ENCODE measurements around the gene ALCAM. TPM values are rescaled to one million over a fixed set of nuclear protein-coding genes. Genes with fewer than 3 reads are reported as not detected.

Gene ALCAM
- total RNA-seq, 1 experiment from 2014 or later: 16.4 TPM

- Histone ChIP-seq H3K27me3 (ENCODE audit: low read length) (no peaks in the 10 kb centered on the region), H3K9me3 (ENCODE audit: low read length) (no peaks in the 10 kb centered on the region), H3K4me2 (ENCODE audit: low read depth, low read length, poor library complexity, severe bottlenecking) (no peak overlapping the region), H3K27ac (ENCODE audit: low read length) (no peak overlapping the region), H3K9me2 (replicated peaks; ENCODE audit: insufficient read depth, low read length) (no peaks in the 10 kb centered on the region), H3K79me2 (ENCODE audit: low read length) (no peaks in the 10 kb centered on the region), H3K4me1 (ENCODE audit: low read length) (no peaks in the 10 kb centered on the region), H3K36me3 (ENCODE audit: insufficient read depth, low read length) (no peaks in the 10 kb centered on the region), H3K9ac (ENCODE audit: low read length) (no peak overlapping the region), H3K4me3 (ENCODE audit: low read length) (no peak overlapping the region), H4K20me1 (ENCODE audit: insufficient read depth, low read depth, low read length) (no peaks in the 10 kb centered on the region), H2AFZ (ENCODE audit: low read length) (no peak overlapping the region)
- no peak for DNase-seq
These were observed 160.8 kb downstream of the ALCAM start for GRCh38 chr3:105527535-105527934.

GRCh38 chr3:105527949-105528348, 161.2 kb downstream of the ALCAM start:
- Histone ChIP-seq H3K27ac (ENCODE audit: low read length) (no peak overlapping the region), H3K79me2 (ENCODE audit: low read length) (no peaks in the 10 kb centered on the region), H3K4me3 (ENCODE audit: low read length) (no peak overlapping the region), H4K20me1 (ENCODE audit: insufficient read depth, low read depth, low read length) (no peaks in the 10 kb centered on the region), H3K36me3 (ENCODE audit: insufficient read depth, low read length) (no peaks in the 10 kb centered on the region), H3K4me2 (ENCODE audit: low read depth, low read length, poor library complexity, severe bottlenecking) (no peak overlapping the region), H3K9me3 (ENCODE audit: low read length) (no peaks in the 10 kb centered on the region), H3K9me2 (replicated peaks; ENCODE audit: insufficient read depth, low read length) (no peaks in the 10 kb centered on the region), H3K4me1 (ENCODE audit: low read length) (no peaks in the 10 kb centered on the region), H3K9ac (ENCODE audit: low read length) (no peak overlapping the region), H3K27me3 (ENCODE audit: low read length) (no peaks in the 10 kb centered on the region), H2AFZ (ENCODE audit: low read length) (no peak overlapping the region)
- no peak for DNase-seq

- no peak overlapping the region for H3K4me2 ChIP-seq (ENCODE audit: low read depth, low read length, poor library complexity, severe bottlenecking)
- no peak overlapping the region for H2AFZ ChIP-seq (ENCODE audit: low read length)
- no peaks in the 10 kb centered on the region for H3K27me3 ChIP-seq (ENCODE audit: low read length)
- H3K9ac ChIP-seq (ENCODE audit: low read length): no peak overlapping the region
- H3K9me3 ChIP-seq (ENCODE audit: low read length): no peaks in the 10 kb centered on the region
- H3K79me2 ChIP-seq (ENCODE audit: low read length): no peaks in the 10 kb centered on the region
- H3K36me3 ChIP-seq (ENCODE audit: insufficient read depth, low read length): no peaks in the 10 kb centered on the region
- no peak overlapping the region for H3K4me3 ChIP-seq (ENCODE audit: low read length)
- H3K27ac ChIP-seq (ENCODE audit: low read length): no peak overlapping the region
- no peaks in the 10 kb centered on the region for H3K9me2 ChIP-seq (replicated peaks; ENCODE audit: insufficient read depth, low read length)
- DNase-seq: no peak
- H3K4me1 ChIP-seq (ENCODE audit: low read length): no peaks in the 10 kb centered on the region
- no peaks in the 10 kb centered on the region for H4K20me1 ChIP-seq (ENCODE audit: insufficient read depth, low read depth, low read length)
These were observed 162.2 kb downstream of the ALCAM start for GRCh38 chr3:105528955-105529354.

GRCh38 chr3:105529456-105529855, 162.7 kb downstream of the ALCAM start:
- H3K9me2 ChIP-seq (replicated peaks; ENCODE audit: insufficient read depth, low read length): no peaks in the 10 kb centered on the region
- no peaks in the 10 kb centered on the region for H3K27me3 ChIP-seq (ENCODE audit: low read length)
- H3K9me3 ChIP-seq (ENCODE audit: low read length): no peaks in the 10 kb centered on the region
- H4K20me1 ChIP-seq (ENCODE audit: insufficient read depth, low read depth, low read length): no peaks in the 10 kb centered on the region
- no peak for DNase-seq
- H3K9ac ChIP-seq (ENCODE audit: low read length): no peak overlapping the region
- no peak overlapping the region for H3K4me3 ChIP-seq (ENCODE audit: low read length)
- H3K79me2 ChIP-seq (ENCODE audit: low read length): no peaks in the 10 kb centered on the region
- H2AFZ ChIP-seq (ENCODE audit: low read length): no peak overlapping the region
- no peak overlapping the region for H3K27ac ChIP-seq (ENCODE audit: low read length)
- H3K36me3 ChIP-seq (ENCODE audit: insufficient read depth, low read length): no peaks in the 10 kb centered on the region
- H3K4me1 ChIP-seq (ENCODE audit: low read length): no peaks in the 10 kb centered on the region
- no peak overlapping the region for H3K4me2 ChIP-seq (ENCODE audit: low read depth, low read length, poor library complexity, severe bottlenecking)

- H3K4me3 ChIP-seq (ENCODE audit: low read length): no peak overlapping the region
- no peak overlapping the region for H3K4me2 ChIP-seq (ENCODE audit: low read depth, low read length, poor library complexity, severe bottlenecking)
- no peaks in the 10 kb centered on the region for H3K9me3 ChIP-seq (ENCODE audit: low read length)
- no peaks in the 10 kb centered on the region for H3K4me1 ChIP-seq (ENCODE audit: low read length)
- H3K27me3 ChIP-seq (ENCODE audit: low read length): no peaks in the 10 kb centered on the region
- H3K9me2 ChIP-seq (replicated peaks; ENCODE audit: insufficient read depth, low read length): no peaks in the 10 kb centered on the region
- no peaks in the 10 kb centered on the region for H3K79me2 ChIP-seq (ENCODE audit: low read length)
- H3K27ac ChIP-seq (ENCODE audit: low read length): no peak overlapping the region
- H4K20me1 ChIP-seq (ENCODE audit: insufficient read depth, low read depth, low read length): no peaks in the 10 kb centered on the region
- H2AFZ ChIP-seq (ENCODE audit: low read length): no peak overlapping the region
- DNase-seq: no peak
- no peaks in the 10 kb centered on the region for H3K36me3 ChIP-seq (ENCODE audit: insufficient read depth, low read length)
- H3K9ac ChIP-seq (ENCODE audit: low read length): no peak overlapping the region
These were observed 165.5 kb downstream of the ALCAM start for GRCh38 chr3:105532251-105532650.

- no peaks in the 10 kb centered on the region for H3K79me2 ChIP-seq (ENCODE audit: low read length)
- DNase-seq: no peak
These were observed 167.3 kb downstream of the ALCAM start for GRCh38 chr3:105533960-105534359.

GRCh38 chr3:105534491-105534890, 167.8 kb downstream of the ALCAM start:
- no peak overlapping the region for H3K4me3 ChIP-seq (ENCODE audit: low read length)
- H3K36me3 ChIP-seq (ENCODE audit: insufficient read depth, low read length): no peaks in the 10 kb centered on the region
- no peaks in the 10 kb centered on the region for H3K27me3 ChIP-seq (ENCODE audit: low read length)
- no peak overlapping the region for H3K27ac ChIP-seq (ENCODE audit: low read length)
- no peak for DNase-seq
- no peak overlapping the region for H2AFZ ChIP-seq (ENCODE audit: low read length)
- H3K79me2 ChIP-seq (ENCODE audit: low read length): no peaks in the 10 kb centered on the region
- no peak overlapping the region for H3K4me2 ChIP-seq (ENCODE audit: low read depth, low read length, poor library complexity, severe bottlenecking)
- no peaks in the 10 kb centered on the region for H3K9me3 ChIP-seq (ENCODE audit: low read length)
- H3K9ac ChIP-seq (ENCODE audit: low read length): no peak overlapping the region
- no peaks in the 10 kb centered on the region for H3K4me1 ChIP-seq (ENCODE audit: low read length)
- H4K20me1 ChIP-seq (ENCODE audit: insufficient read depth, low read depth, low read length): no peaks in the 10 kb centered on the region
- H3K9me2 ChIP-seq (replicated peaks; ENCODE audit: insufficient read depth, low read length): no peaks in the 10 kb centered on the region

More at GRCh38 chr3:105533960-105534359, 167.3 kb downstream of the ALCAM start:
- Histone ChIP-seq H3K9me3 (ENCODE audit: low read length) (no peaks in the 10 kb centered on the region), H3K27me3 (ENCODE audit: low read length) (no peaks in the 10 kb centered on the region), H2AFZ (ENCODE audit: low read length) (no peak overlapping the region), H4K20me1 (ENCODE audit: insufficient read depth, low read depth, low read length) (no peaks in the 10 kb centered on the region), H3K9ac (ENCODE audit: low read length) (no peak overlapping the region), H3K4me2 (ENCODE audit: low read depth, low read length, poor library complexity, severe bottlenecking) (no peak overlapping the region), H3K9me2 (replicated peaks; ENCODE audit: insufficient read depth, low read length) (no peaks in the 10 kb centered on the region), H3K27ac (ENCODE audit: low read length) (no peak overlapping the region), H3K36me3 (ENCODE audit: insufficient read depth, low read length) (no peaks in the 10 kb centered on the region), H3K4me3 (ENCODE audit: low read length) (no peak overlapping the region), H3K4me1 (ENCODE audit: low read length) (no peaks in the 10 kb centered on the region)

- Histone ChIP-seq H3K36me3 (ENCODE audit: insufficient read depth, low read length) (no peaks in the 10 kb centered on the region), H3K79me2 (ENCODE audit: low read length) (no peaks in the 10 kb centered on the region), H3K27me3 (ENCODE audit: low read length) (no peaks in the 10 kb centered on the region), H3K9me2 (replicated peaks; ENCODE audit: insufficient read depth, low read length) (no peaks in the 10 kb centered on the region), H3K27ac (ENCODE audit: low read length) (no peak overlapping the region), H2AFZ (ENCODE audit: low read length) (no peak overlapping the region), H3K9ac (ENCODE audit: low read length) (no peak overlapping the region), H4K20me1 (ENCODE audit: insufficient read depth, low read depth, low read length) (no peaks in the 10 kb centered on the region), H3K4me3 (ENCODE audit: low read length) (no peak overlapping the region), H3K9me3 (ENCODE audit: low read length) (no peaks in the 10 kb centered on the region), H3K4me1 (ENCODE audit: low read length) (no peaks in the 10 kb centered on the region), H3K4me2 (ENCODE audit: low read depth, low read length, poor library complexity, severe bottlenecking) (no peak overlapping the region)
- no peak for DNase-seq
These were observed 170.8 kb downstream of the ALCAM start for GRCh38 chr3:105537371-105538080.

All from Karpas-422 (cell line).